ENCODE results near the gene ACTN2.

ACTN2 gene

GRCh38 chr1:236812334-236813030 lies 126.2 kb downstream of the ACTN2 start:
- TF ChIP-seq EZH2 (IDR thresholded peaks at IDR 0.05) (no peak), FOXP2 (optimal IDR thresholded peaks at IDR 0.05; ENCODE audit: control extremely low read depth, extremely low read length, insufficient read depth) (no peak), POLR2AphosphoS5 (IDR thresholded peaks at IDR 0.05; ENCODE audit: borderline replicate concordance, low read depth, low read length) (no peak)
- peaks cover 92% of the 10 kb centered on the region for H3K36me3 ChIP-seq (ENCODE audit: insufficient read depth, low read length)
- H3K9me3 ChIP-seq (ENCODE audit: low read depth, low read length), result no peaks in the 10 kb centered on the region
- no peak overlapping the region for H3K27ac ChIP-seq
- no peak overlapping the region for H3K4me3 ChIP-seq
- DNase-seq (ENCODE audit: low read depth, low spot score), result no peak
- H3K9ac ChIP-seq (ENCODE audit: insufficient read length), result no peak overlapping the region
